DND-41 (cell line): ENCODE data around the gene KRTAP16-1.

Experiments
- EZH2 ChIP-seq: IDR thresholded peaks from 3 replicates; pipeline ENCODE4 v1.6.1; 2012; ENCODE audit warnings: borderline replicate concordance, low read depth, mild to moderate bottlenecking, moderate library complexity, low read length, inconsistent platforms; ENCODE audit not compliant: severe bottlenecking
- TF ChIP-seq, protein P1 (sequence below): IDR thresholded peaks from 2 replicates; pipeline ENCODE4 v1.5.1; 2012; ENCODE audit warnings: borderline replicate concordance, low read length, moderate library complexity, mild to moderate bottlenecking; ENCODE audit not compliant: poor library complexity, severe bottlenecking; ENCODE audit errors: extremely low read depth

DNA sequence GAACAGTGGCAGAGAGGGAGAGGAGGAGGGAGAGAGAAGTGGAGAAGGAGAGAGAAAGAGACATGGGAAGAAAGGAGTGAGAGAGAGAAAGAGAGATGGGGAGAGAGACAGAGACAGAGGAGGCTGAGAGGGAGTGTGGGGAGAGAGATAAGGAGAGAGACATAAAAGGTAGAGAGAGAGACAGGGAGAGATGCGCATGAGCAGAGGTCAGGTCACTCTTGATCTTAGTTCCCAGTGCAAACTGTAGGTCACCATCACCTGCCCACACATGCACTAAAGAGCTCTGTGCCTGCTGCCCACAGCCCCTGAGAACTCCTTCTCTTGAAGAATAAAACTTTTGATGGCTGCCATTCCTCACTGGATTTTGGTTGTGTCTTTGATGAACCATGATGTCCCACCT is 26.6 kb upstream of the KRTAP16-1 start:
- TF ChIP-seq, protein P1, sequence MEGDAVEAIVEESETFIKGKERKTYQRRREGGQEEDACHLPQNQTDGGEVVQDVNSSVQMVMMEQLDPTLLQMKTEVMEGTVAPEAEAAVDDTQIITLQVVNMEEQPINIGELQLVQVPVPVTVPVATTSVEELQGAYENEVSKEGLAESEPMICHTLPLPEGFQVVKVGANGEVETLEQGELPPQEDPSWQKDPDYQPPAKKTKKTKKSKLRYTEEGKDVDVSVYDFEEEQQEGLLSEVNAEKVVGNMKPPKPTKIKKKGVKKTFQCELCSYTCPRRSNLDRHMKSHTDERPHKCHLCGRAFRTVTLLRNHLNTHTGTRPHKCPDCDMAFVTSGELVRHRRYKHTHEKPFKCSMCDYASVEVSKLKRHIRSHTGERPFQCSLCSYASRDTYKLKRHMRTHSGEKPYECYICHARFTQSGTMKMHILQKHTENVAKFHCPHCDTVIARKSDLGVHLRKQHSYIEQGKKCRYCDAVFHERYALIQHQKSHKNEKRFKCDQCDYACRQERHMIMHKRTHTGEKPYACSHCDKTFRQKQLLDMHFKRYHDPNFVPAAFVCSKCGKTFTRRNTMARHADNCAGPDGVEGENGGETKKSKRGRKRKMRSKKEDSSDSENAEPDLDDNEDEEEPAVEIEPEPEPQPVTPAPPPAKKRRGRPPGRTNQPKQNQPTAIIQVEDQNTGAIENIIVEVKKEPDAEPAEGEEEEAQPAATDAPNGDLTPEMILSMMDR = no peak
- no peak for TF ChIP-seq EZH2
